A673 (cell line): ENCODE data around the gene EVX1. TPM values are rescaled to one million over a fixed set of nuclear protein-coding genes. Genes with fewer than 3 reads are reported as not detected.

Experiments used
- BruUV-seq: library from RNA; stranded (reverse); fragments of 400-500 nt; replicated peaks from 2 replicates; lab custom pipeline; 2021; lab: Mats Ljungman, UMichigan
- CTCF ChIA-PET: fragments of 300-600 bp; sonication (Branson Sonifier 250); formaldehyde crosslinking; loops from one replicate; lab custom pipeline; 2022; ENCODE audit warnings: antibody characterized with exemption; lab: Charles Lee
- POLR2A ChIA-PET: fragments of 300-600 bp; sonication (Branson Sonifier 250); formaldehyde crosslinking; loops from one replicate; lab custom pipeline; 2022; ENCODE audit warnings: antibody characterized with exemption; ENCODE audit not compliant: low non-redundant PET; lab: Charles Lee
- DNase-seq: peaks from one replicate; pipeline ENCODE4 v3.0.0-alpha.2; 2015; ENCODE audit warnings: low spot score
- H3K27ac ChIP-seq: fragments of 200-600 bp; sonication (generic); 2 replicates; pipeline ENCODE4 v1.5.1; 2016; ENCODE audit warnings: mixed run types, low read depth, mild to moderate bottlenecking, mixed read lengths, antibody characterized with exemption, low read length; ENCODE audit not compliant: poor library complexity, severe bottlenecking
- H3K27me3 ChIP-seq: fragments of 200-600 bp; sonication (generic); replicated peaks from 2 replicates; pipeline ENCODE4 v1.6.1; 2017; ENCODE audit warnings: mixed run types, low read depth, mild to moderate bottlenecking, mixed read lengths, antibody characterized with exemption, low read length; ENCODE audit not compliant: insufficient read depth, poor library complexity
- H3K36me3 ChIP-seq: fragments of 200-600 bp; sonication (generic); 2 replicates; pipeline ENCODE4 v1.6.1; 2016; ENCODE audit warnings: mixed run types, mild to moderate bottlenecking, mixed read lengths, antibody characterized with exemption, low read length; ENCODE audit not compliant: insufficient read depth, poor library complexity, severe bottlenecking
- H3K4me1 ChIP-seq: fragments of 200-600 bp; sonication (generic); 2 replicates; pipeline ENCODE4 v1.6.1; 2017; ENCODE audit warnings: mixed run types, mild to moderate bottlenecking, mixed read lengths, antibody characterized with exemption, low read length; ENCODE audit not compliant: insufficient read depth, poor library complexity, severe bottlenecking
- H3K4me3 ChIP-seq: fragments of 200-600 bp; sonication (generic); 2 replicates; pipeline ENCODE4 v1.5.1; 2016; ENCODE audit warnings: low read depth, mixed run types, mild to moderate bottlenecking, mixed read lengths, low read length; ENCODE audit not compliant: poor library complexity, severe bottlenecking
- H3K9me3 ChIP-seq: fragments of 200-600 bp; sonication (generic); 2 replicates; pipeline ENCODE4 v1.6.1; 2016; ENCODE audit warnings: mixed run types, low read depth, mild to moderate bottlenecking, mixed read lengths, antibody characterized with exemption, low read length; ENCODE audit not compliant: poor library complexity, severe bottlenecking
- EZH2 ChIP-seq: fragments of 200-600 bp; sonication (generic); IDR thresholded peaks from 2 replicates; pipeline ENCODE4 v1.6.1; 2017; ENCODE audit warnings: borderline replicate concordance, low read depth, mild to moderate bottlenecking, mixed read lengths, antibody characterized with exemption, low read length; ENCODE audit not compliant: poor library complexity, severe bottlenecking
- intact Hi-C: fragments of 100-400 bp; cut with micrococcal nuclease; formaldehyde crosslinking; loops from one replicate; pipeline ENCODE4 v1.10.0; 2022; ENCODE audit not compliant: unreplicated experiment
- total RNA-seq: library from RNA; stranded (reverse); gene quantifications from 2 replicates; pipeline ENCODE4 v1.2.3, GENCODE V29; 2021
- TF ChIP-seq, protein P1 (sequence below): fragments of 300-800, 200-600 bp; sonication (generic); conservative IDR thresholded peaks from 2 replicates; pipeline ENCODE4 v1.5.1; 2017; ENCODE audit warnings: low read depth, mild to moderate bottlenecking, antibody characterized with exemption, low read length, moderate library complexity, mixed read lengths

The EVX1 gene
- total RNA-seq, 1 experiment from 2014 or later, result not detected

GRCh38 chr7:27213433-27214238 lies 29.0 kb upstream of the EVX1 start:
- POLR2A ChIA-PET, result no interaction called here
- H3K4me3 ChIP-seq, result no peak overlapping the region
- peaks cover 50% of the 10 kb centered on the region for H3K27me3 ChIP-seq
- CTCF ChIA-PET, result no interaction called here
- intact Hi-C loops, result loop anchor here (5.0 kb wide), 1 partner anchor 364 kb away; no protein-coding TSS in a partner anchor
- H3K27ac ChIP-seq, result no peak overlapping the region
- no peak for TF ChIP-seq EZH2
- TF ChIP-seq, protein P1, sequence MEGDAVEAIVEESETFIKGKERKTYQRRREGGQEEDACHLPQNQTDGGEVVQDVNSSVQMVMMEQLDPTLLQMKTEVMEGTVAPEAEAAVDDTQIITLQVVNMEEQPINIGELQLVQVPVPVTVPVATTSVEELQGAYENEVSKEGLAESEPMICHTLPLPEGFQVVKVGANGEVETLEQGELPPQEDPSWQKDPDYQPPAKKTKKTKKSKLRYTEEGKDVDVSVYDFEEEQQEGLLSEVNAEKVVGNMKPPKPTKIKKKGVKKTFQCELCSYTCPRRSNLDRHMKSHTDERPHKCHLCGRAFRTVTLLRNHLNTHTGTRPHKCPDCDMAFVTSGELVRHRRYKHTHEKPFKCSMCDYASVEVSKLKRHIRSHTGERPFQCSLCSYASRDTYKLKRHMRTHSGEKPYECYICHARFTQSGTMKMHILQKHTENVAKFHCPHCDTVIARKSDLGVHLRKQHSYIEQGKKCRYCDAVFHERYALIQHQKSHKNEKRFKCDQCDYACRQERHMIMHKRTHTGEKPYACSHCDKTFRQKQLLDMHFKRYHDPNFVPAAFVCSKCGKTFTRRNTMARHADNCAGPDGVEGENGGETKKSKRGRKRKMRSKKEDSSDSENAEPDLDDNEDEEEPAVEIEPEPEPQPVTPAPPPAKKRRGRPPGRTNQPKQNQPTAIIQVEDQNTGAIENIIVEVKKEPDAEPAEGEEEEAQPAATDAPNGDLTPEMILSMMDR, result no peak
- DNase-seq, result no peak
- H3K4me1 ChIP-seq, result no peaks in the 10 kb centered on the region
- no peaks in the 10 kb centered on the region for H3K36me3 ChIP-seq
- no TSS peak for BruUV-seq
- H3K9me3 ChIP-seq, result no peaks in the 10 kb centered on the region

- ChIA-PET POLR2A (no interaction called here), CTCF (no interaction called here)
- no peak overlapping the region for H3K27ac ChIP-seq
- no peaks in the 10 kb centered on the region for H3K36me3 ChIP-seq
- H3K27me3 ChIP-seq, result peaks cover 44% of the 10 kb centered on the region
- H3K4me1 ChIP-seq, result no peaks in the 10 kb centered on the region
- TF ChIP-seq, protein P1, result no peak
- TF ChIP-seq EZH2, result no peak
- no TSS peak for BruUV-seq
- no peak overlapping the region for H3K4me3 ChIP-seq
- H3K9me3 ChIP-seq, result no peaks in the 10 kb centered on the region
- intact Hi-C loops, result loop anchor here (5.0 kb wide), 1 partner anchor 363 kb away; no protein-coding TSS in a partner anchor
- no peak for DNase-seq
Measured at GRCh38 chr7:27214239-27214950, 28.2 kb upstream of the EVX1 start.

DNA sequence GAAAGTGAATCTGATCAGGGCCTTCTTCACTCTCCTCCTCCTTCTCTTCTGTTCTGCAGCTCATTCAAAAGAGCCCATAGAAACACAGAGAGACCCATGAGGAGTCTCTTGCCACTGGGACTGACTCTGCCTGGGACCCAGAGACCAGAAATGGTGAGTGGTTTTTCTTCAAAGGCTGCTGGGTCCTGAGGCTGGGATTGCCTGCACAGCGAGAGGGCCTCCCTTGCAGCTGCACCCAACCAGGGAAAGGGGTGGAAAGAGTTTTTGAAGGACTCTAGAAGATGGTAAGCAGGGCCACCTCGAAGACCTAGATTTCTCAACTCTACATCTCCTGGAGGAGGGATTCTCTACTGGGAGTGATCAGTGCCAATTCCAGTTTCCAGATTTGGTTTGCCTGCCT lies 27.2 kb upstream of the EVX1 start:
- Histone ChIP-seq H3K9me3 (no peaks in the 10 kb centered on the region), H3K36me3 (no peaks in the 10 kb centered on the region), H3K4me1 (no peaks in the 10 kb centered on the region), H3K27ac (no peak overlapping the region), H3K4me3 (no peak overlapping the region), H3K27me3 (peaks cover 39% of the 10 kb centered on the region)
- intact Hi-C loops, result no loop called here
- no peak for DNase-seq
- BruUV-seq, result no TSS peak
- TF ChIP-seq EZH2, result no peak
- TF ChIP-seq, protein P1, result no peak
- CTCF ChIA-PET, result no interaction called here
- POLR2A ChIA-PET, result no interaction called here
